Measurements from ENCODE around the gene SGTA. TPM values are rescaled to one million over a fixed set of nuclear protein-coding genes. Genes with fewer than 3 reads are reported as not detected.

SGTA gene
- total RNA-seq, 1 donor from 2014 or later, result 64.4 TPM

- H3K9me3 Mint-ChIP-seq, result no peaks in the 10 kb centered on the region
- H3K27me3 Mint-ChIP-seq, result no peaks in the 10 kb centered on the region
- H3K4me1 Mint-ChIP-seq (ENCODE audit: unreplicated experiment), result no peaks in the 10 kb centered on the region
- no peak overlapping the region for H3K4me3 Mint-ChIP-seq
- DNase-seq (ENCODE audit: extremely low spot score, unreplicated experiment), result no peak
- H3K27ac Mint-ChIP-seq, result no peak overlapping the region
- no peaks in the 10 kb centered on the region for H3K36me3 Mint-ChIP-seq
- TF ChIP-seq CTCF (conservative IDR thresholded peaks at IDR 0.05), result no peak
These were observed 24.3 kb downstream of the SGTA start for GRCh38 chr19:2758601-2759313.

DNA sequence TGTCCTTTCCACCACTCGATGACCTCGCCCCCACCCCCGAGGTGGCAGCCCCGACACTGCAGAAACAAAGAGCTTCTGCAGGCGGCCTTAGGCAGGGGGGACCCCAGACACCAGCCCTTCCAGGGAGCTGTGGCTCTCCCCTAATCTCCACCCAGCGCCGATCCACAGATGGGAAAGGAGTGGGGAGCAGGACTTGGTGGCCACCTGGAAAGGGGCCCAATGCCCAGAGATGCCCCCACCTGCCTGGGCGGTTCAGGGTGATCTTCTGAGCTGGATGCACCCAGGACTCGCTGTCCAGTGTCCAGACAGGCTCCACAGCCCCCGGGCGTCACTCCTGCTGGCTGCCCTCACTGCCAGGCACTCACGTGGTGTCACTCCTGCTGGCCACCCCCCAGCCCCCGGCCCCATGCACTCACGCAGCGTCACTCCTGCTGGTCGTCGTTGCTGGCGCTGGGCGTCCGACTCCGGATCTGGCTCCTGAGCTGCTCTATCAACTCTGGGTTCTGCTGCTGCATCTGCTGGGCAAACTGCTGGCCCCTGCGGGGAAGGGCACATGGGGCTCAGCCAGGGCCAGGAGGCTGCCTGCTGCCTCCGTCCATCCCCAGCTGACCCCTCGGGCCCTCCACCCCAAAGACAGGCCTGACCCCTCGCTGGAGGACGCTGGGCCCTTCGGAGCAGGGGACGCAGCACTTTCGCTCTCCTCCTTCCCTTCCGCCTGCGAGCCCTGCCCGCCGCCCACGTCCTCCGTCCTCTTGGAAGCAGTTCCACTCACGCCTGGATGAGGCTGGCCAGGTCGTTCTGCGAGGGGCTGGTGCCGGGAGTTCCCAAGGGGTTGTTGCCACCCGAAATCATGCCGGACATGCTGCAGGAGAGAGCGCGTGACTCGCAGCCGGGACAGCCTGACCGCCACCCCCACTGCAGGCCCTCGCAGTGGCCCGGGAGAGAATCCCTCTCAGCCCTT is 25.9 kb downstream of the SGTA start:
- TF ChIP-seq CTCF (conservative IDR thresholded peaks at IDR 0.05), result no peak
- Mint-ChIP-seq H3K4me1 (ENCODE audit: unreplicated experiment) (no peaks in the 10 kb centered on the region), H3K27me3 (no peaks in the 10 kb centered on the region), H3K4me3 (no peak overlapping the region), H3K9me3 (no peaks in the 10 kb centered on the region), H3K27ac (no peak overlapping the region), H3K36me3 (peaks cover 3% of the 10 kb centered on the region)
- DNase-seq (ENCODE audit: extremely low spot score, unreplicated experiment), result no peak

GRCh38 chr19:2756477-2756876 is 26.6 kb downstream of the SGTA start:
- Mint-ChIP-seq H3K9me3 (no peaks in the 10 kb centered on the region), H3K27me3 (no peaks in the 10 kb centered on the region), H3K4me3 (no peak overlapping the region), H3K36me3 (peaks cover 3% of the 10 kb centered on the region), H3K4me1 (ENCODE audit: unreplicated experiment) (no peaks in the 10 kb centered on the region), H3K27ac (no peak overlapping the region)
- no peak for TF ChIP-seq CTCF (conservative IDR thresholded peaks at IDR 0.05)
- DNase-seq (ENCODE audit: extremely low spot score, unreplicated experiment), result no peak

GRCh38 chr19:2755811-2756210 is 27.3 kb downstream of the SGTA start:
- H3K27ac Mint-ChIP-seq, result no peak overlapping the region
- H3K36me3 Mint-ChIP-seq, result peaks cover 3% of the 10 kb centered on the region

GRCh38 chr19:2755448-2755705 is 27.7 kb downstream of the SGTA start:
- no peak for TF ChIP-seq CTCF (conservative IDR thresholded peaks at IDR 0.05)
- Mint-ChIP-seq H3K27ac (no peak overlapping the region), H3K36me3 (peaks cover 3% of the 10 kb centered on the region), H3K9me3 (no peaks in the 10 kb centered on the region), H3K4me3 (no peak overlapping the region), H3K4me1 (ENCODE audit: unreplicated experiment) (no peaks in the 10 kb centered on the region), H3K27me3 (no peaks in the 10 kb centered on the region)
- no peak for DNase-seq (ENCODE audit: extremely low spot score, unreplicated experiment)

More at GRCh38 chr19:2755811-2756210, 27.3 kb downstream of the SGTA start:
- no peaks in the 10 kb centered on the region for H3K9me3 Mint-ChIP-seq
- H3K27me3 Mint-ChIP-seq, result no peaks in the 10 kb centered on the region
- no peak overlapping the region for H3K4me3 Mint-ChIP-seq
- no peaks in the 10 kb centered on the region for H3K4me1 Mint-ChIP-seq (ENCODE audit: unreplicated experiment)
- no peak for TF ChIP-seq CTCF (conservative IDR thresholded peaks at IDR 0.05)
- no peak for DNase-seq (ENCODE audit: extremely low spot score, unreplicated experiment)
